ENCODE results near the gene THAP7. TPM values are rescaled to one million over a fixed set of nuclear protein-coding genes. Genes with fewer than 3 reads are reported as not detected.

Gene THAP7
- total RNA-seq, 1 experiment from 2014 or later: 27.7 TPM

DNA sequence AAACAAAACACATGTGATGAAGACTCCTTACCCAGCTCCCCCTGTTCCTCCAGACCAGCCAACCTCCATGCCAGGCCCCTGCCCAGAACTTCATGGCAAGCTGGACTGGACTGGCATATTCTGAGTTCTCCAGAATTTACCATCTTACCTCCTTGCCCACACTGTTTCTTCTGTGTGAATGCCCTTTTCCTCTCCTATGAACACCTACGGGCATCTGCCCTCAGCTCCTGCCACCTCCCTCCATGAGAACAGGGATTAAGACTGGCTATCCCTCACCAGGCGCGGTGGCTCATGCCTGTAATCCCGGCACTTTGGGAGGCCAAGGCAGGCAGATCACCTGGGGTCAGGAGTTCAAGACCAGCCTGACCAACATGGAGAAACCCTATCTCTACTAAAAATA lies 41.3 kb downstream of the THAP7 start:
- Histone ChIP-seq H3K9me3 (ENCODE audit: control insufficient read depth in 1 of 2, insufficient read depth in 1 of 2, low read depth in 1 of 2, low read length in 2 of 2) (no peaks in the 10 kb centered on the region), H3K4me2 (ENCODE audit: low read length) (no peak overlapping the region), H2AFZ (ENCODE audit: low read depth, low read length, poor library complexity, severe bottlenecking) (no peak overlapping the region), H3K27me3 (ENCODE audit: insufficient read depth, low read length) (no peaks in the 10 kb centered on the region), H4K20me1 (ENCODE audit: insufficient read depth) (no peaks in the 10 kb centered on the region), H3K4me3 (replicated peaks in 1 of 2; ENCODE audit: low read depth in 1 of 2, low read length in 2 of 2) (no peak overlapping the region), H3K9me2 (ENCODE audit: insufficient read depth) (no peaks in the 10 kb centered on the region), H3K79me2 (ENCODE audit: insufficient read depth, low read length) (peaks cover 4% of the 10 kb centered on the region; the same call in 1 of the 2 replicates), H3K9ac (ENCODE audit: low read length) (no peak overlapping the region), H3K27ac (ENCODE audit: low read depth, low read length) (no peak overlapping the region), H3K36me3 (ENCODE audit: control insufficient read depth in 1 of 2, insufficient read depth in 2 of 2, low read length in 2 of 2) (no peaks in the 10 kb centered on the region), H3K4me1 (ENCODE audit: control insufficient read depth in 1 of 2, insufficient read depth in 2 of 2, low read length in 2 of 2) (peaks cover 12 to 32% of the 10 kb centered on the region in 2 experiments)
- no TSS peak for BruUV-seq (replicated peaks)
- ChIA-PET CTCF (interaction anchor here (1.3 kb wide), 1 partner anchor 75 kb away, joined by 4 read pairs; no protein-coding TSS in a partner anchor), POLR2A (interaction anchor here (0.7 to 1.4 kb wide), 2 partner anchors 21 to 44 kb away, joined by 4 to 5 read pairs; partner anchors contain the start of gene LZTR1), RAD21 (ENCODE audit: low non-redundant PET in 1 of 2, low total read pairs in 2 of 2, uncharacterized antibody in 2 of 2, unreplicated experiment in 2 of 2) (interaction anchor here in 1 of 2 experiments (1.2 kb wide), 1 partner anchor 75 kb away, joined by 3 read pairs; no protein-coding TSS in a partner anchor)
- intact Hi-C loops (cut with micrococcal nuclease): no loop called here
- no peak for ATAC-seq
- no peak for DNase-seq (ENCODE audit: low read depth, low spot score)
- TF ChIP-seq, protein P1, sequence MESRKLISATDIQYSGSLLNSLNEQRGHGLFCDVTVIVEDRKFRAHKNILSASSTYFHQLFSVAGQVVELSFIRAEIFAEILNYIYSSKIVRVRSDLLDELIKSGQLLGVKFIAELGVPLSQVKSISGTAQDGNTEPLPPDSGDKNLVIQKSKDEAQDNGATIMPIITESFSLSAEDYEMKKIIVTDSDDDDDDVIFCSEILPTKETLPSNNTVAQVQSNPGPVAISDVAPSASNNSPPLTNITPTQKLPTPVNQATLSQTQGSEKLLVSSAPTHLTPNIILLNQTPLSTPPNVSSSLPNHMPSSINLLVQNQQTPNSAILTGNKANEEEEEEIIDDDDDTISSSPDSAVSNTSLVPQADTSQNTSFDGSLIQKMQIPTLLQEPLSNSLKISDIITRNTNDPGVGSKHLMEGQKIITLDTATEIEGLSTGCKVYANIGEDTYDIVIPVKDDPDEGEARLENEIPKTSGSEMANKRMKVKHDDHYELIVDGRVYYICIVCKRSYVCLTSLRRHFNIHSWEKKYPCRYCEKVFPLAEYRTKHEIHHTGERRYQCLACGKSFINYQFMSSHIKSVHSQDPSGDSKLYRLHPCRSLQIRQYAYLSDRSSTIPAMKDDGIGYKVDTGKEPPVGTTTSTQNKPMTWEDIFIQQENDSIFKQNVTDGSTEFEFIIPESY (IDR thresholded peaks at IDR 0.05; ENCODE audit: extremely low read depth, insufficient replicate concordance, low read length): no peak
- no peak for TF ChIP-seq ELF1 (IDR thresholded peaks at IDR 0.05; ENCODE audit: borderline replicate concordance, low read depth)
- TF ChIP-seq YY1 (IDR thresholded peaks at IDR 0.05; ENCODE audit: extremely low read depth, insufficient replicate concordance, low read depth, low read length): no peak
- no peak for TF ChIP-seq JUND (IDR thresholded peaks at IDR 0.05)
- no peak for TF ChIP-seq MAX (IDR thresholded peaks at IDR 0.05)
- TF ChIP-seq TCF7L2 (IDR thresholded peaks at IDR 0.05; ENCODE audit: borderline replicate concordance, extremely low read depth, insufficient read depth, insufficient read length): no peak
- no peak for TF ChIP-seq EZH2phosphoT487 (IDR thresholded peaks at IDR 0.05; ENCODE audit: borderline replicate concordance)
- TF ChIP-seq ZFX (IDR thresholded peaks at IDR 0.05): no peak
- TF ChIP-seq EGR1 (IDR thresholded peaks at IDR 0.05; ENCODE audit: low read depth): no peak

All from HCT116 (cell line).